ENCODE results near the gene PLXNA2. TPM values are rescaled to one million over a fixed set of nuclear protein-coding genes. Genes with fewer than 3 reads are reported as not detected.

PLXNA2 gene
- total RNA-seq, 1 experiment from 2014 or later = 34.8 TPM

- Histone ChIP-seq H3K9me3 (replicated peaks) (no peaks in the 10 kb centered on the region), H3K4me1 (peaks cover 39% of the 10 kb centered on the region), H3K27me3 (no peaks in the 10 kb centered on the region), H3K27ac (no peak overlapping the region), H3K4me3 (no peak overlapping the region), H3K36me3 (peaks cover 33% of the 10 kb centered on the region)
- no peak for DNase-seq
Measured at GRCh38 chr1:208203848-208204609, 40.2 kb downstream of the PLXNA2 start.

DNA sequence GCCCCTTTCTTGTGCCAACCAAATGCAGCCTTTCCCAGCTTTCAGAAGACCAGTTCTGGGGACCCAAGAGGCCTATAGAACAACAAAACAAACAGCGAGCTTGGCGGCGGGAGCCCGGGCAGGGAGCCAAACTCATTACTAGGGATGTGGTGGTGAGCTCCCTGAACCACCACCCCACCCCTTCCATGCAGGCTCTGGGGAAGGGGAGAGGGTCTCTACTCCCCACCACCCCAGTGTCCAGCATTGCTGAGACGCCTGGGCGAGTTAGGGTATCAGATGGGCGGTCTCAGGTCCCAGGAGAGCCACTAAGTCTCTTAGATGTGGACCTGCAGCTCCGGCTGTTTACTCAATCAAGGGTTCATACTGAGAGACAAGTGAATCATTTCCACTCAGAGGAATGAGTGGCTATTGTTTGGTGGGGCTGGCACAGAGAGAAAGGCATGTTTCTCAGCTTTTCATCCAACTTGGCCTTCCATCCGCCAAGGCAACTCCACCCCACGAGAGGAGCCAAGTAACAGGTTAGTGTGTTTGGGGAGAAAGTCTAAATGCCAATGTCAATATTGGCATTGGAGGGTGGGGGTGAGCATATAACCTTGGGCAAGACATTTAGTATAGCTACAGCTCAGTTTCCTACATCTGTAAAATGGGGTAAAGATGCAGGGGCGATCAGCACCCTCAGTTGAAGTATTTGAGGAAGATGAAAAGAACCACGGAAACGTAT lies 40.9 kb downstream of the PLXNA2 start:
- peak; percentile 40 to 53 for DNase-seq

DNA sequence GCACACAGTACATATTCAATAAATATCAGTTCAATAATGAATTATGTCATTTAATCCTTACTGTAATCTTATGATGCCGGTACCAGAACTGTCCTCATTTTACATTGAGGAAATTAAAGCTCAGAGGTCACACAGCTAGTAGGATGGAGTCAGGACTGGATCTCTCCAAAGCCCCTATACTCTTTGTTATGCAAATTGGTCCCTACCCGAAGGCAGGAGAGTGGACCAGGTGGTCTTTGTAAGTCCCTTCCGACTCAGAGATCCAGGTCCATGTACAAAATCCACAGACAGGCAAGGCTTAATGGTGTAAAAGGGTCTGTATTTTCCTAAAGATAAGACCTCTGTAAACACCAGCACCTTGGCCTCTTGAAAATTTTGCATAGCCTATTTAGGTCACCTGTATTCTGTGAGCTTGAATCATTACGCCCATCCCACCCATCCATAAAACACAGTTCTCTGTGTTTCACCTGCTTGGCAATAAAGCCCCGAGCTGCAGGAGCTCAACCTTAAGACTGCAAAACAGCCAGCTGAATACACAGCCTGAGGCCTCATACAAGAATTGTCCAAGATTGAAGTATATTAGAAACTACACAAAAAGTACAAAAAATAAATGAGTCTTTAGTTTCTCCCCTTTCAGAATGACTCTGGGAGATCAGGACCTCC lies 41.7 kb downstream of the PLXNA2 start:
- H3K9me3 ChIP-seq (replicated peaks) = no peaks in the 10 kb centered on the region
- H3K4me1 ChIP-seq = peaks cover 31% of the 10 kb centered on the region

More for the DNA sequence above, 40.9 kb downstream of the PLXNA2 start:
- Histone ChIP-seq H3K27ac (no peak overlapping the region), H3K4me1 (peaks cover 39% of the 10 kb centered on the region), H3K9me3 (replicated peaks) (no peaks in the 10 kb centered on the region), H3K36me3 (peaks cover 34% of the 10 kb centered on the region), H3K27me3 (no peaks in the 10 kb centered on the region), H3K4me3 (no peak overlapping the region)

GRCh38 chr1:208201229-208201628 lies 43.0 kb downstream of the PLXNA2 start:
- Histone ChIP-seq H3K9me3 (replicated peaks) (no peaks in the 10 kb centered on the region), H3K27me3 (no peaks in the 10 kb centered on the region), H3K27ac (peak overlapping the region; percentile 56), H3K4me3 (no peak overlapping the region), H3K4me1 (peaks cover 26% of the 10 kb centered on the region), H3K36me3 (peaks cover 41% of the 10 kb centered on the region)
- peak; percentile 78 to 80 for DNase-seq

More for the DNA sequence above, 41.7 kb downstream of the PLXNA2 start:
- H3K27me3 ChIP-seq = no peaks in the 10 kb centered on the region
- DNase-seq = no peak
- no peak overlapping the region; the same call in 1 of the 2 replicates for H3K27ac ChIP-seq
- no peak overlapping the region for H3K4me3 ChIP-seq
- peaks cover 32% of the 10 kb centered on the region; the same call in 1 of the 2 replicates for H3K36me3 ChIP-seq

- H3K4me3 ChIP-seq = no peak overlapping the region
- H3K27me3 ChIP-seq = no peaks in the 10 kb centered on the region
- H3K9me3 ChIP-seq (replicated peaks) = no peaks in the 10 kb centered on the region
- H3K4me1 ChIP-seq = peaks cover 26% of the 10 kb centered on the region
- no peak for DNase-seq
- H3K36me3 ChIP-seq = peaks cover 38% of the 10 kb centered on the region
- no peak overlapping the region for H3K27ac ChIP-seq
Measured at GRCh38 chr1:208200116-208200515, 44.1 kb downstream of the PLXNA2 start.

DNA sequence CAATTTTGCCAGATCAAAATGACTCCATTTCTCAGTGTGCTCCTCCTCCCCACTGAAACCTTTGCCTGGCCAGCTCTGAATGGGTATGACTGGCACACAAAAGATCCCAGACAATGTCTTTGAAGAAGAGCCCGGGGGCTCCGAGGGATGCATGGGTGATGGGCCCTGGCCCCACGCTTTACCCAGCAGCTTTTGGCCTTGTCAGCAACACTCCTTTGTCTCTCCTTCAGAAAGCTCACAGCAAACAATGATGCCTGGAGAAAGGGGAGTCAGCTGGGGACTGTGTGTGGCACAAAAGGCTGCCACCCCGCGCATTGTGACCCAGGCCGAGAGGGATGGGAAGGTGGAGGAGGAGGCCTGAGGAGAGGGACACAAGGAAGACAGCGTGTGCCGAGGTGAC lies 45.9 kb downstream of the PLXNA2 start:
- H3K27me3 ChIP-seq = no peaks in the 10 kb centered on the region
- H3K9me3 ChIP-seq (replicated peaks) = no peaks in the 10 kb centered on the region
- no peak overlapping the region for H3K27ac ChIP-seq
- H3K36me3 ChIP-seq = peaks cover 40% of the 10 kb centered on the region
- no peak overlapping the region for H3K4me3 ChIP-seq
- no peak for DNase-seq
- peaks cover 23% of the 10 kb centered on the region for H3K4me1 ChIP-seq

DNA sequence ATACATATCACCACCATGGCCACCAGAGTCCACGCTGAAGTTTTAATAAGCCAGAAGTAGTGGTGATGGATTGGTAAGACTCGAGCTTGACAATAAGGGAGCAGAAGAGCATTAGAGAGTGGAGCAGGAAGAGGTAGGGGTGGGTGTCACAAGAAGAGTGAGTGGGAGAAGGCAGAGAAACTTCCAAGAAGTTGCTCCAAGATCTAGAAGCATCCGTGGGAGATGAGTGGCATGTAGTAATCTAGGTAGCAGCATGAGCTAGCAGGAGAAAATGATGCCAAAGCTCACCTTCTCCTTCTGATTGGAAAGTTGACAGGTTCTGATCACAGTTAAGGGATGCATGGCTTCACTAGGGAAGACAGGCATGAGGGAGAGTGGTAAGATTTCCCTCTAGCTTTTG lies 49.2 kb downstream of the PLXNA2 start:
- Histone ChIP-seq H3K27me3 (no peaks in the 10 kb centered on the region), H3K4me1 (peaks cover 9% of the 10 kb centered on the region), H3K36me3 (peaks cover 51% of the 10 kb centered on the region), H3K27ac (no peak overlapping the region), H3K9me3 (replicated peaks) (no peaks in the 10 kb centered on the region), H3K4me3 (no peak overlapping the region)
- DNase-seq = no peak

- H3K9me3 ChIP-seq (replicated peaks) = no peaks in the 10 kb centered on the region
- H3K4me3 ChIP-seq = no peak overlapping the region
- DNase-seq = no peak
- peaks cover 45% of the 10 kb centered on the region for H3K36me3 ChIP-seq
- no peaks in the 10 kb centered on the region for H3K27me3 ChIP-seq
- H3K27ac ChIP-seq = no peak overlapping the region
- peaks cover 22% of the 10 kb centered on the region for H3K4me1 ChIP-seq
Measured at GRCh38 chr1:208192995-208193394, 51.2 kb downstream of the PLXNA2 start.

DNA sequence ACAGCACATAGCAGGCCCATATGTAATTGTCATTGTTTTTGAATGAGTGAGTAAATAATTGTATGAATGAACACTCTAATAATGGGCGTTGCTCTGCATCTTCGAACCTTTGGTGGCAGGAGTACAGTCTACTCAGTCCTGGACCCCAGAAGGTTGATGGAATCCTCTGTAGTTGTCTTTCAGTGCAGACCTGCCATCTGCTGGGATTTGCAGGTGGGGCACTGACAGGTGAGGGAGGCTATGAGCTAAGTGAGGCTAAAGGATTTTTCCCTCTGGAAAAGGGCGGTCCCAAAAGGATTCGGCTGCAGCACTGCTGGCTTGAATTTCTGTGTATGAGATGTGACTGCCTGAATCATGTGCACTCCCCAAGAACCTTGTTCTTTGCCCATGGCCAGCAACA lies 53.4 kb downstream of the PLXNA2 start:
- no peak for DNase-seq
- H3K27me3 ChIP-seq = no peaks in the 10 kb centered on the region
- H3K9me3 ChIP-seq (replicated peaks) = no peaks in the 10 kb centered on the region
- H3K4me3 ChIP-seq = no peak overlapping the region
- H3K4me1 ChIP-seq = peaks cover 28% of the 10 kb centered on the region
- H3K36me3 ChIP-seq = peaks cover 36% of the 10 kb centered on the region
- H3K27ac ChIP-seq = no peak overlapping the region

- H3K27ac ChIP-seq = no peak overlapping the region
- H3K4me1 ChIP-seq = peaks cover 39% of the 10 kb centered on the region
- H3K27me3 ChIP-seq = no peaks in the 10 kb centered on the region
- peaks cover 31% of the 10 kb centered on the region for H3K36me3 ChIP-seq
- H3K4me3 ChIP-seq = no peak overlapping the region
- H3K9me3 ChIP-seq (replicated peaks) = no peaks in the 10 kb centered on the region
- peak in 1 of 2 experiments; percentile 33 for DNase-seq
Measured at GRCh38 chr1:208189716-208190115, 54.5 kb downstream of the PLXNA2 start.

DNA sequence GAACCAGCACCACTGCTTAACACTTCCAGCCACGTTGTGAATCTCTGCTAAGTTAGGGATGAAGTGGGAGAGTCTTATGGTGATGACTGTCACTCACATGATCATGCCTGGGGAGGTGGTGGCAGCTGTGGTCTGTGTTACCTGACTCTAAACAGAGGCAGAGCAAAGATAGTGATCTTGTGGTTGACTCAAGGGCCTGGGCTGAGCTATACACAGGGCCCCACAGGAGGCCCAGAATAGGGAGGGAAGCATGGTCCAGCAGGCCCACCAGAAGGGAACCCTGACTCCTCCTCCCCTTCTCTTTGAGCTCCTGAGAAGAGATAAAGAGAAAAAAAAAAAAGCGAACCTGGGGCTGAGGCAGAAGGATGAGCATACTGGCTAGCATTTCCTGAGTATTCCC lies 55.0 kb downstream of the PLXNA2 start:
- H3K9me3 ChIP-seq (replicated peaks) = no peaks in the 10 kb centered on the region
- H3K4me1 ChIP-seq = peaks cover 44% of the 10 kb centered on the region
- peak; percentile 76 for DNase-seq
- H3K4me3 ChIP-seq = no peak overlapping the region
- no peak overlapping the region for H3K27ac ChIP-seq
- peaks cover 29% of the 10 kb centered on the region for H3K36me3 ChIP-seq
- no peaks in the 10 kb centered on the region for H3K27me3 ChIP-seq

DNA sequence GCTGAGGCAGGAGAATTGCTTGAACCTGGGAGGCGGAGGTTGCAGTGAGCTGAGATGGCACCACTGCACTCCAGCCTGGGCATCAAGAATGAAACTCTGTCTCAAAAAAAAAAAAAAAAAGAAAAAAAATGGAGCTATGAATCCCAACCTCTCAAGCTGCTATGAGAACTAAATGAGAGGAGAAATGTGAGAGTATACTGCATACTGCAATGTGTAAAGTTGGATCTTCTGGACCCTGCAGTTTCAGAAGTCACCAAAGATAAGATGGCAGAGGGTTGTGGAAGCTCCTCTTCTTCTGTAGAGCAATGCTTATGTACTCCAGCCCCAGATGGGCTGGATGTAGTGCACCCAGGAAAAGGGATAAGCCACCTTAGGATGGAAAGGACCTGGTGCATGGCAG lies 55.6 kb downstream of the PLXNA2 start:
- H3K4me3 ChIP-seq = no peak overlapping the region
- H3K9me3 ChIP-seq (replicated peaks) = no peaks in the 10 kb centered on the region
- peaks cover 50% of the 10 kb centered on the region for H3K4me1 ChIP-seq
- H3K27me3 ChIP-seq = no peaks in the 10 kb centered on the region
- H3K27ac ChIP-seq = no peak overlapping the region
- no peak for DNase-seq
- H3K36me3 ChIP-seq = peaks cover 30% of the 10 kb centered on the region

- H3K27me3 ChIP-seq = no peaks in the 10 kb centered on the region
- no peaks in the 10 kb centered on the region for H3K9me3 ChIP-seq (replicated peaks)
- peaks cover 51% of the 10 kb centered on the region for H3K4me1 ChIP-seq
- H3K27ac ChIP-seq = no peak overlapping the region
- peaks cover 23% of the 10 kb centered on the region for H3K36me3 ChIP-seq
- no peak for DNase-seq
- no peak overlapping the region for H3K4me3 ChIP-seq
Measured at GRCh38 chr1:208187499-208188041, 56.6 kb downstream of the PLXNA2 start.

- Histone ChIP-seq H3K36me3 (peaks cover 17% of the 10 kb centered on the region), H3K9me3 (replicated peaks) (no peaks in the 10 kb centered on the region), H3K27me3 (no peaks in the 10 kb centered on the region), H3K4me3 (no peak overlapping the region), H3K4me1 (peaks cover 51% of the 10 kb centered on the region), H3K27ac (no peak overlapping the region)
- peak in 1 of 2 experiments; percentile 60 for DNase-seq
Measured at GRCh38 chr1:208185801-208186231, 58.4 kb downstream of the PLXNA2 start.

All from SJCRH30 (cell line).